GM19035 (cell line): ENCODE data around the gene RIN3.

ENCODE experiments used
- ATAC-seq: cut with Tn5 transposase; IDR thresholded peaks from one replicate; pipeline ENCODE4 v1.9.1; 2021; ENCODE audit not compliant: unreplicated experiment

RIN3 gene

DNA sequence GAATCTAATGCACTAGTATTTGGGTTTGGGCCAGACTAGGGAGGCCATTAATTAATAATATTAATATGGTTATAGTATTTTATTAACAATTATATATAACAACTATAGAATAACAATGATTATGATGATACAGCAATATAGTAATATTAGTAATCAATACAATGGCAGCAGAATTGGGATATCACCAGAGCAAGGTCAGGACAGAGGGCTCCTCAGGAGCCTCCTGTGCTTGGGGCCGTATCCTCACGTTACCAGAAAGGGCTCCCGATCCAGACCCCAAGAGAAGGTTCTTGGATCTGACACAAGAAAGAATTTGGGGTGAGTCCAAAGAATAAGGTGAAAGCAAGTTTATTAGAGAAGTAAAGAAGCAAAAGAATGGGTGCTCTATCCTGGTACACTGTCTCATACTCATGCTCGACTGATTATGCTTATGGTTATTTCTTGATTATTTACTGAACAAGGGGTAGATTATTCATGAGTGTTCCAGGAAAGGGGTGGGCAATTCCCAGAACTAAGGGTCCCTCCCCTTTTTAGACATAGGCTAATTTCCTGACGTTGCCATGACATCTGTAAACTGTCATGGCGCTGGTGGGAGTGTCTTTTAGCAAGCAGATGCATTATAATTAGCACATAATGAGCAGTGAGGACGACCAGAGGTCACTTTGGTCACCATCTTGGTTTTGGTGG, 61.6 kb downstream of the RIN3 start:
- no peak for ATAC-seq

DNA sequence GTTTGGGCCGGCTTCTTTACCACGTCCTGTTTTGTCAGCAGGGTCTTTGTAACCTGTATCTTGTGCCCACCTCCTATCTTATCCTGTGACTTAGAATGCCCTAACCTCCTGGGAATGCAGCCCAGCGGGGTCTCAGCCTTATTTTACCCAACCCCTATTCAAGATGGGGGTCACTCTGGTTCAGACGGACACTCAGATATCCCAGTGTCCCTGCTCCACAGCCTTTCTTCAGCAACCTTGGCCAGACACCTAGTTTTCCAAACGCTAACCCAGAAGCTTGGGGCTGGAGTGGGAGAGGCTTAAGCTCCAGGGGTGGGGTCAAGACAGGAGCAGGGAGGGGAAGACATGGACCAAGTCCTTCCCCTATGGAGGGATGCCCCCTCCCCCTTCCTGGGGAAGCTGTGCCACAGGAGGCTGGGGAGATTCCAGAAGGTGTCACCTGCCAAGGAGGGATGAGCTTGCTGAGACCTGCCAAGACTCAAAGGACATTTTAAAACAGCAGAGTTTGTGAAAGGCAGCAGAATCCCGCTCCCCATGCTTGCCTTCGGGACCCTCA, 62.2 kb downstream of the RIN3 start:
- ATAC-seq = no peak

DNA sequence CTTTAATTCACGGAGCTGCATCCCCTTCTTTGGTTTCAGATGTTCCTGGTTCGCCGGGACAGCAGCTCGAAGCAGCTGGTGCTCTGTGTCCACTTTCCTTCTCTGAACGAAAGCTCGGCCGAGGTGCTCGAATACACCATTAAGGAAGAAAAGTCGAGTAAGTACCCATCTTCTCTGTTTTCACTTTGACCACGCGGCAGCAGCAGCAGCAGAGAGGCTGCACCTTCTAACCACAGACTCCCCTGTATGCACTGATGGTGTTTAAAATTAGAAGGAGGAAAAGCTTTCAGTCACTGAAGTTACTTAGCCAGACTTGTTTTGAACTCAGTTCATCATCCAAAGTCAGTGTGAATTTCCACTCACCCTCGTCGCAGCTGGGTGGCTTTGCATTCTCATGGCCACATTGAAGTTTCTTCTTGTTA, 63.8 kb downstream of the RIN3 start:
- peak; percentile 81 for ATAC-seq

DNA sequence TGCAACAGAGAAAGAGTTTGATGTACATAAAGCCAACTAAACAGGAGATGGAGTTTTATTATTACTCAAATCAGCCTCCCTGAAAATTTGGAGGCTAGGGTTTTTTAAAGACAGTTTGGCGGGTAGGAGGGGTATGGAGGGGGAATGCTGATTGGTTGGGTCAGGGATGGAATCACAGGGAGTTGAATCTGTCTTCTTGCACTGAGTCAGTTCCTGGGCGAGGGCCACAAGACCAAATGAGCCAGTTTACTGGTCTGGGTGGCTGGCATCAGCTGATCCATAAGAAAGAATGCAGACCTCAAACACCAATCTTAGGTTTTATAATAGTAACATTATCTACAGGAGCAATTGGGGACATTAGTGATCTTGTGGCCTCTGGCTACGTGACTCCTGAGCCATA, 64.9 kb downstream of the RIN3 start:
- ATAC-seq = no peak

DNA sequence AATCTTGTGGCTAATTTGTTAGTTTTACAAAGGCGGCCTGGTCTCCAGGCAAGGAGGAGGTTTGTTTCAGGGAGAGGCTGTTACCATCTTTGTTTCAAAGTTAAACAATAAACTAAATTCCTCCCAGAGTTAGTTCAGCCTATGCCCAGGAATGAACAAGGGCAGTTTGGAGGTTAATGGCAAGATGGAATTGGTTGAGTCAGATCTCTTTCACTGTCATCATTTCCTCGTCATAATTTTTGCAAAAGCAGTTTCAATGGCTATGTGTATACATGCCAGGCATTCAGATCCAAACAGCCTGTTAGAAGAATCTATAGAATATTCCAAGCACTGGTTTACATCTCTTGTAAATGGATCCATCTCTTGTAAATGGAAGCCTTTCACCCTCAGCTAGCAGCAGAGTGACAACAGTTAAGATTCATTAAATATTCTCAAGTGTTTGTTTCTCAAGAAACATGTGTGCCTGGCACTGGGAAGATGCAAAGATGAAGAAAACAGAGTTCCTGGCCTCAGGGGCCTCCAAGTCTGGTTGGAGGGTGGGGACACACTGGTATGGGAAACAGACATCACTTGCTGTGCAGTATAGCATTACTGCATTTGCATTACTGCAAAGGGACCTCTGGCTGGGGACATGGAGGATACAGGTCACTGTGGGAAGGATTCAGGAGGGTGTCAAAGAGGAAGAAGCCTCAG, 65.8 kb downstream of the RIN3 start:
- no peak for ATAC-seq

DNA sequence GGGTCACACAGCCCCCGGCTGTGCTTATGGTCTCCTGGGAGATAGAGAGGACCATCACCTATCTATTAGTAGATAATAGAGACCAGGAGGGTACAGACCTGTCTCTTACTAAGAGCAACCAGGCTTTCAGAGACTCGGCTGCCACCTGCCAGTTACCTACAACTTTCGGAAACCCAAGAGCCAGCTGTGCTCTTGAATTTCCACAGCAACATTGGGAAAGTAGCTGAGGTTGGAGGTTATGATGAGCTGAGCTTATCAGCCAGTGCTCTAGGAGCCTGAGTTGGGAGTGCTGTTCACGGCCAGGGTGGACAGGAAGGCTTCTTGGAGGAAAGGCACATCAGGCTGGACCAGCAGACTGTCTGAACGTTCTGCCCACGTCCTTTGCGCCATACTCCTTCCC, 67.6 kb downstream of the RIN3 start:
- ATAC-seq = no peak

DNA sequence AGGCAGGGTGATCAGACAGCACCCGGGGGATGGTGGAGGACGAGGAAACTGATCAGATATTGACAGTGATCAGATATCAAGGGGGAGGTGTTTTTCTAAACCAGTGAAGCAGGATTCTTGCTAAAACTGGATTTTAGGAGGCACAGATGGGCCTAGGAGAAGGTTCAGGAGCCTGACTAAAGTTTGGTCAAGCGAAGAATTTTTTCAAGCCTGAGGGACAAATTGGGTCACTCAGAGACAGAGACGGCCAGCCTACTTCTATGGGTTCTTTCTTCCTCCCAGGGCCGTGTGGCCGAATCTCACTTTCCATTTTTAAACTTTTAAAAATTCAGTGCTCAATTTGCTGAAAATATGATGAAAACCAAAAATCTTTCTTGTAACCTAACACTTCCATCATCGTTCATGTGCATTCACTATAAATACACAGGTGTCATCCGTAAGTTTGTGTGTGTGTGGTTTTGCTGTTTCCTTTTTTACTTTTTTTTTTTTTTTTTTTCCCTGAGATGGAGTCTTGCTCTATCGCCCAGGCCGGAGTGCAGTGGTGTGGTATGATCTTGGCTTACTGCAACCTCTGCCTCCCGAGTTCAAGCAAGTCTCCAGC, 68.5 kb downstream of the RIN3 start:
- no peak for ATAC-seq

DNA sequence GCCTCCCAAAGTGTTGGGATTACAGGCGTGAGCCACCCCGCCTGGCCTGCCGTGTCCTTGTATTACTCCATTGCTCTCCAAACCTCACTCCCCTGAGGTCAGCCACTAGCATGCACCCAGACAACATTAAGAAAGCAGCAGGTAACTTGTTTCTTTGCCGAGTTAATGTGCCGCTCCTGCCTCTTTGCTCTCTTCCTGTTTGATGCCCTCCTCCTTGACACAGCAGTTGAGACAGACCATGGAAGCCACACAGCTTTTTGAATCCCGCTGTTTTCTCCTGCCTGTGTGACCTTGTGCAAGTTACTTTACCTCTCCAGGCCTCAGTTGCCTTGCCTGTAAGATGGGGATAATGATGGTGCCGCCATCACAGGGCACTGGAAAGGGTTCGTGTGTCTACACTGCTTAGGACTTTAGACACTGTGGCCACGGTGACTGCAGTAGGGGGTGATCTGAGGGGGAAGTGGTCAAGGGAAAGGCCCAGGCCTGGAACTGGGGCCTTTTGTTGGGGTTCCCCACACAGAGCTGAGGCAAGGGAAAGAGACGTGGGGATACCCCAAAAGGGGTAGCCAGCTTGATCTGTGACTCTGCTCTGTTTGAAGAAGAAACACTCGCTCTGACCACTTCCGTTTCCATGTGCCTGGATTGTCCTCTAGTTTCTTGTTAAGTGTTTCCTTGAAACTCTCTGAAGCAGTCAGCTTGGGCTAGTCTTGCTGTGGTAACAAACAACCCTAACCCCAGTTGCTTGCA, 69.3 kb downstream of the RIN3 start:
- ATAC-seq = peak; percentile 46

DNA sequence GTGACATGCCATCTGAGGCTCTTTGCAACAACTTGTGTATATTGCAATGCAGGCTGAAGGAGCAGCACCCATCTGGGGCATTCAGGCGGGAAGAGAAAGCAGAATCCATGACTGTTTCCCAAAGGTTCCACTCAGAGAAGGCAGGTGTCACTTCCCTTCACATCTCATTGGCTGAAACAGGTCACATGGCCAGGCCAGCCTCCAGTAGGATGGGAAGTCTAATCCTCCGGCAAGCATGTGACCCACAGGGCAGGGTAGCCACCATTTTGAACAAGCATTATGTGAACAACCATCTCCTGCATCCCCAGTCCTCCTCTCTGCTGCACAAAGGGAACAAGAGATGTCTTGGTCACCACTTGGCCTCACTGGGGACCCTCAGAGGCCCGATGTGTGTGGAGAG, 70.6 kb downstream of the RIN3 start:
- ATAC-seq = no peak

DNA sequence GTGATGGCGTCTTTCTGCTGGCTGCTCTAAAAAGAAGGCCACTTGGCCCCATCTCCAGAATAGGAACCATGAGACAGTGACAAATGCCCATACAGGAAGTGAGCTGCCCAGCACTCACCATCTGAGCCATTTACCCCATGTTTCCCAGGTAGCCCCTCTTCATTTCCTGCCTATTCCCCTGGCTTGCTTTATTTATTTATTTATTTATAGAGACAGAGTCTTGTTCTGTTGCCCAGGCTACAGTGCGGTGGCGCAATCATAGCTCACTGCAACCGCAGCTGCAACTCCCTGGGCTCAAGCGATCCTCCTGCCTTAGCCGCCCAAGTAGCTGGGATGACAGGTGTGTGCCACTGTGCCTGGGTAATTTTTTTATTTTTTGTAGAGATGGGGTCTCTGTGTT, 71.2 kb downstream of the RIN3 start:
- no peak for ATAC-seq

DNA sequence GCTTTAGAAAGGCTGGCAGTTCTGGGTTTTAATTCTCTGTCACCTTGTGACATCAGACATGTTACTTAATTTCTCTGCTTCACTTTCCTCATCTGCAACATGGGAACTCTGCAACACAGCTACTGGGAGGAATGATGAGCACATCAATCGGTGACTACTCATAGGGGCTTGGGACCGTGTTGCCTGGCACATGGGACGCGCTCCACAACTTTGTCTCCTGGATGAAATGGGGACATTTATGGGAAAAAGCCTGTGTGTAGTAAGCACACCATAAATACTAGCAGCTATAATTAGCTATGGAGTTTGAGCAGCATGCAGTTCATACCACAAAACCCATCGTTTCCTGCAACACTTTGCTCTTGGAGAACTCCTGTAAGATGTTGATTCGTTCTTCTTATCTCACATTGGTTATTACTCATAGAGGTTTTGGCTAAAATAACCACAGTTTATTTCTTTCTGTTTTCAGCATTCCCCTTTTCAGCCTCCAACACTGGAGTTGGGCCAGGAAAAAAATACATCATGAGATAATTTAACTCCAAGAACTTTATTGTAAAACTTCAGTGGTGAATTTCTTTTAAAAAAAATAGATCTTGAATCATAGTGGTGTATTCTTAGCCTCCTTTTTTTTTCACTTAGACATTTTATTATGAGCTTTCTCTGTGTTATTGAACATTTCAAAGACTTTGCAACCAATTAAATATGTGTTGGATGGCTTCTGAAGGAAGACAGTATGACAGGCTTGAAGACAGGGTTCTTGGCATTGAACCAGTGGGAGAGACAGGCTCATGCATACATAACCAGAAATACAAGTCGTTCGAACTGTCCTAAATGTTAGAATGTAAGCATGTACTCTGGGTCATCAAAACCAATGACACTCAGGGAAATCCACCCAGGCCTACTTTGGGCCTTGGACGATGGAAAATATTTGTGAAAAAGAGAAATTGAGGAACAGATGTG, 72.7 kb downstream of the RIN3 start:
- ATAC-seq = no peak

DNA sequence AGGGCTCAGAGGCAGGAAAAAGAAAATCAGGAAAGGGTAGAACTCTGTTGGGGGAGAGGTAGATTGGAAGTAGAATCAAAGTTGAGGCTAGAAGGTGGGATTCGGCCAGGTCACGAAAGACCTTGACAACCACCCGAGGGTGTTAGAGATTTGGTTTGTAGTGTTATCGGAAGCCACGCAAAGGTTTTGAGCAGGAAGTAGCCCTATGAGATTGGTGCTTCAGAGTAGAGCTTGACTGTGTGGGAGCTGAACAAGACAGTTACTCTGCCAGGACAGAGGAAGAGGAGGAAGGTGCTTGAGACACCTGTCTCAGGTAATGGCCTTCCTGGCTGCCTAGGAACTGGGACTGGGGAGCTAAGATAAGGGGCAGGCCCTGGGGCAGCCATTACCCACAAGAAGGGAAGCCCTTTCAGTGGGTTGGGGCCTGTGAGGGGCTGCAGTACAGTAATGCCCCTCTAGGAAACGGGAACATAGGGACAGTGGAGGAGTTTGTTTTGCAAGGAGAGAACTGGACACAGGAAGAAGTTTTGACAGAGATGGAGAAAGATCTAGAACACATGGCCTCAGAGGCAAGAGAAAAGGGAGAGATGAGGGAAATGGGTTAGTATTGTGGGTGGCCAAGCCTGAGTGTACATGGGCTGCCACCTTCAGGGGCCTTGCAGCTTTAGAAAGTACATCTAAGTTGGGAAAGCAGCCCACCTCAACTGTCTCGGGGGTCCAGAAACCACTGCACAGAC, 73.5 kb downstream of the RIN3 start:
- no peak for ATAC-seq

DNA sequence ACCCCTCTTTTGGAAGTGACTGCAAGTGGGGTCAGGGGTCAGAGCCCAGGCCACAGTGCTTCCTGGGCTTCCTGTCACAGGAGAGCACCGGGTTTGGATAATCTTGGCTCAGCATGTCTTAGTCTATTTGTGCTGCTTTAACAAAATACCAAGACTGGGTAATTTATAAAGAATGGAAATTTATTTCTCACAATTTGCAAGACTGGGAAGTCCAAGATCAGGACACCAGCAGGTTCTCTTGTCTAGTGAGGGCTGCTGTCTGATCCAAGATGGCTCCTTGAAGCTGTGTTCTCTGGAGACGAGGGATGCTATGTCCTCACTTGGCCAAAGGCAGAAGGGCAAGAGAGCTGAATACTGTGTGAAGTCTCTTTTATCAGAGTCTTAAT, 74.1 kb downstream of the RIN3 start:
- no peak for ATAC-seq

DNA sequence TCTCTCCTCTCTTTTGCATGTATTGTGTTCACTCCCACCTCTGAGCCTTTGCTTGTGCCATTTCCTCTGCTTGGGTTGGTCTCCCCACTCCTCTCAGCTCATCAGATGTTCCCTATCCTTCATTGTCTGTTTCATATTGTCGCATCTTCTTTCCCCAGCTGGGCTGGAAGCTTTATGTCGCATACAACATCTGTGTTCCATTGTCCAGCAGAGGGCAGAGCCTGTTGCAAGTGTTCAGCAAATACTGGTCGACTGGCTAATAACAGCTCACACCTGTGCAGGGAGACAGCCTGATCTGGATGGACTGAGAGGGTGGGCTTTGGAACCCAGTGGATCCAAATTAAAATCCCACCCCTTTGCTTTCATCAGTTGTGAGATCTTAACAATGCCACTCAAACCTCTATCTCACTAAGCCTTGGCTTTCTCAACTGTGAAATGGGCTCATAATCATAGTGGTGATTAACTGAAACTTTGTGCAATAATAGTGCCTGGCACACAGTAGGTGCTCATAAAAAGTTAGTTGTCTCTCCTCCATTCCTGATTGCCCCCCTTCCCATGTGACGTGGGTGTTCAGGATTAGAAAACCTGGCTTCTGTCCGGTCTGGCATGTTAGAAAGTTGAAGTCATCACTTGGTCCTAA, 75.8 kb downstream of the RIN3 start:
- ATAC-seq = no peak

DNA sequence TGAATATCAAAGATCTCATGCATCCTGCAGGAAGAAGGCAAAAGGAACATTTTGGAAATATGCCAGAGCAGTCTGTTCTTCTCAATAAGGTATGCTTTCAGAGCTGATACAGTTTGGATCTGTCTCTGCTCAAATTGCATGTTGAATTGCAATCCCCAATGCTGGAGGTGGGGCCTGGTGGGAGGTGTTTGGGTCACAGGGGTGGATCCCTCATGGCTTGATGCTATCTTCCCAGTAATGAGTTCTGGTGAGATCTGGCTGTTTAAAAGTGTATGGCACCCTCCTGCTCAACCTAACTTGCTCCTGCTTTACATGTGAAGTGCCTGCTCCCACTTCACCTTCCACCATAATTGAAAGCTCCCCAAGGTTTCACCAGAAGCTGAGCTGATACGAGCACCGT, 76.6 kb downstream of the RIN3 start:
- no peak for ATAC-seq

DNA sequence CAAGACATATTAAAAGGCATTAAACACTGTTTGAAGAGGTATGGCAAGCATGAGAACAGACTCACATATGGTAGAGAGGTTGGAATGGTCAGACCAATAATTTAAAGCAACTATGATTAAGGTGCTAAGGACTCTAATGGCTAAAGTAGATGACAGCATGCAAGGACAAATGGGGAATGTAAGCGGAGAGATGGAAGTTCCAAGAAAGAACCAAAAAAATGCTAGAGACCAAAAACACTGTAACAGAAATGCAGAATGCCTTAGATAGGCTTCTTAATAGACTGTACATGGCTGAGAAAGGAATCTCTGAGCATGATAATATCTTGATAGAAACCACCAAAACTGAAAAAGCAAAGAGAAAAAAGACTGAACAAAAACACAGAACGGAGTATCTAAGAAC, 77.4 kb downstream of the RIN3 start:
- ATAC-seq = no peak

DNA sequence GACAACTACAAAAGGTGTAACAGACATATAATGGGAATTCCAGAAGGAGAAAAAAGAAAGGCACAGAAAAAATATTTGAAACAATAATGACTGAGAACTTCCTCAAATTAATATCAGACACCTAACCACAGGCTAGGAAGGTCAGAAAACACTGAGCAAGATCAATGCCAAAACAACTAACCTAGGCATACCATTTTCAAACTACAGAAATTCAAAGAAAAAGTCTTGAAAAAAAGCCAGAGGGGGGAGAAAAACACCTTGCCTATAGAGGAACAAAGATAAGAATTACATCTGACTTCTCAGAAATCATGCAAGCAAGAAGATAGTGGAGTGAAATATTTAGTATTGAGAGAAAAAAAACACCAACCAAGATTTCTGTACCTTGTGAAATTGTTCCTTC, 77.8 kb downstream of the RIN3 start:
- no peak for ATAC-seq

DNA sequence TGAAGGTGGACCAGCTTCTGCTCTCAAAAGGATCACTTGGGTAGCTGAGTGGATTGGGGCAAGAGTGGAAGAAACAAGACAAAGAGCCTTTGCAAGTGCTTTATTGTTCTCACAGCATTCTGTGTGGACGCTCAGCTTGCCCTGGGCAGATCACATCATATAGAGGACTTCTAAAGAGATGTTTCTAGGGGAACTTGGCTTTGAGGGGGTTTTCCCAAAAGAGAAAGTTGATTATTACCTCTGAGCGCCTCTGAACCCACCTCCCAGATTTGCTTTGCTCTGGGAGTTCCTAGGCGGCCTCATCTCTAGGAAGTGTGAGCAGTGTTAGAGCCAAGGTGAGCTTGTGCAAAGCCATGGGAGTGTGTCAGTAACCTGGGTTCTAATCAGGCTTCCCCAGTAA, 81.7 kb downstream of the RIN3 start:
- no peak for ATAC-seq

DNA sequence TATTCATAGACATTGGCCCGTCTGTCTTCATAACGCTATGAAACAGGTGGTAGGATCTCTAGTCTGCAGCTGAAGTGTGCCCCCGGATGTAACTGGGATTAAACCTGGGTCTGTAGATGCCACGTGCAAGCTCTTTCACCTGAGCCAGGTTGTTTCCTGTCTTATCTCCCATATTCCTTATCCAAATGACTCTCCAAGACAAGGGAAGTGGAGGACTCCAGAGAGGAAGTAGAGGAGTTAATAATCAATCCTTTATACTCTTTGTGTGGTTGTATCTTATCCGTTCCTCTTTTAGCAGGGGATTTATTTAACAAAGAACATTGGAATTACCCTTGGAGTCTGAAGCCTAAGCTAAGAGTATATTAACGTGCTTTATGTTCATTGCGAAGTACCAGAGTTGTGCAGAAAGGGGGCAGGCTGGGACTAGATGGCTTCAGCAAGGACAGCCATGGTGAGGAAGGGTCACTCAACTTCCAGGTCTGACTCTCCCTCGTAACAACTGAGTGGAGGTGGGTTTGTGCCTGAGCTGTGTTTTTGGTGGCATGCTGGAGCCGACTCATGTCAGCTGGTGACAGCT, 82.8 kb downstream of the RIN3 start:
- no peak for ATAC-seq
